Ascending aorta (tissue), 2 donors: ENCODE data around the gene MAP4. TPM values are rescaled to one million over a fixed set of nuclear protein-coding genes. Genes with fewer than 3 reads are reported as not detected.
A peak's percentile ranks its signal among the peaks of the same experiment; 100 is the strongest.
"Not testable (repeated sequence)": the region's sequence is repeated elsewhere in the genome, so short reads cannot be mapped to it uniquely, and the experiment has no call there.

Experiments
- DNase-seq, 2 donors: peaks; one replicate each; pipeline ENCODE4 v3.0.0-alpha.2; 2019; ENCODE audit warnings: low spot score in 2 of 2
- H3K27ac ChIP-seq, 2 donors: fragments of 200-600 bp; sonication (generic); one replicate each; pipeline ENCODE4 v1.5.1; 2016 to 2017; ENCODE audit warnings: mild to moderate bottlenecking in 1 of 2
- H3K27me3 ChIP-seq: fragments of 200-600 bp; sonication (generic); one replicate; pipeline ENCODE4 v1.5.1; 2017
- H3K36me3 ChIP-seq, 2 donors: fragments of 200-600 bp; sonication (generic); one replicate each; pipeline ENCODE4 v1.5.1; 2016
- H3K4me1 ChIP-seq, 2 donors: fragments of 200-600 bp; sonication (generic); one replicate each; pipeline ENCODE4 v1.5.1; 2016 to 2017; ENCODE audit warnings: mild to moderate bottlenecking in 1 of 2
- H3K4me3 ChIP-seq, 2 donors: fragments of 200-600 bp; sonication (generic); one replicate each; pipeline ENCODE4 v1.5.1; 2016 to 2017; ENCODE audit warnings: mild to moderate bottlenecking in 1 of 2
- H3K9me3 ChIP-seq, 2 donors: fragments of 200-600 bp; sonication (generic); one replicate each; pipeline ENCODE4 v1.5.1; 2016
- intact Hi-C: fragments of 100-400 bp; cut with DNase I; formaldehyde crosslinking; loops from one replicate; pipeline ENCODE4 v1.15.1; 2023
- total RNA-seq: library from RNA; depleted of rRNA; stranded (reverse); fragments of >200 nt; gene quantifications from one replicate; pipeline ENCODE4 v1.1.0, GENCODE V29; 2016
- TF ChIP-seq, protein P1 (sequence below), 3 experiments: fragments of 200-600 bp in 2 of 3; fragments of 450-650 bp in 1 of 3; sonication (generic) in 2 of 3; IDR thresholded peaks; one replicate each; pipeline ENCODE4 v1.5.1; 2016 to 2019; ENCODE audit warnings: antibody characterized with exemption in 3 of 3, mild to moderate bottlenecking in 1 of 3, moderate library complexity in 1 of 3

The MAP4 gene
- total RNA-seq, 1 donor from 2014 or later: 140 TPM

- TF ChIP-seq, protein P1, sequence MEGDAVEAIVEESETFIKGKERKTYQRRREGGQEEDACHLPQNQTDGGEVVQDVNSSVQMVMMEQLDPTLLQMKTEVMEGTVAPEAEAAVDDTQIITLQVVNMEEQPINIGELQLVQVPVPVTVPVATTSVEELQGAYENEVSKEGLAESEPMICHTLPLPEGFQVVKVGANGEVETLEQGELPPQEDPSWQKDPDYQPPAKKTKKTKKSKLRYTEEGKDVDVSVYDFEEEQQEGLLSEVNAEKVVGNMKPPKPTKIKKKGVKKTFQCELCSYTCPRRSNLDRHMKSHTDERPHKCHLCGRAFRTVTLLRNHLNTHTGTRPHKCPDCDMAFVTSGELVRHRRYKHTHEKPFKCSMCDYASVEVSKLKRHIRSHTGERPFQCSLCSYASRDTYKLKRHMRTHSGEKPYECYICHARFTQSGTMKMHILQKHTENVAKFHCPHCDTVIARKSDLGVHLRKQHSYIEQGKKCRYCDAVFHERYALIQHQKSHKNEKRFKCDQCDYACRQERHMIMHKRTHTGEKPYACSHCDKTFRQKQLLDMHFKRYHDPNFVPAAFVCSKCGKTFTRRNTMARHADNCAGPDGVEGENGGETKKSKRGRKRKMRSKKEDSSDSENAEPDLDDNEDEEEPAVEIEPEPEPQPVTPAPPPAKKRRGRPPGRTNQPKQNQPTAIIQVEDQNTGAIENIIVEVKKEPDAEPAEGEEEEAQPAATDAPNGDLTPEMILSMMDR (IDR thresholded peaks at IDR 0.05): no peak
- peaks cover 4 to 17% of the 10 kb centered on the region in 2 donors for H3K4me1 ChIP-seq
- peaks cover 9 to 20% of the 10 kb centered on the region in 2 donors for H3K36me3 ChIP-seq
- intact Hi-C loops: no loop called here
- no peaks in the 10 kb centered on the region for H3K9me3 ChIP-seq
- peak overlapping the region in 1 of 2 donors; percentile 41 for H3K27ac ChIP-seq
- no peak overlapping the region for H3K4me3 ChIP-seq
- no peaks in the 10 kb centered on the region for H3K27me3 ChIP-seq
- DNase-seq: no peak
Observed at GRCh38 chr3:47888986-47889757, 127.0 kb downstream of the MAP4 start.

DNA sequence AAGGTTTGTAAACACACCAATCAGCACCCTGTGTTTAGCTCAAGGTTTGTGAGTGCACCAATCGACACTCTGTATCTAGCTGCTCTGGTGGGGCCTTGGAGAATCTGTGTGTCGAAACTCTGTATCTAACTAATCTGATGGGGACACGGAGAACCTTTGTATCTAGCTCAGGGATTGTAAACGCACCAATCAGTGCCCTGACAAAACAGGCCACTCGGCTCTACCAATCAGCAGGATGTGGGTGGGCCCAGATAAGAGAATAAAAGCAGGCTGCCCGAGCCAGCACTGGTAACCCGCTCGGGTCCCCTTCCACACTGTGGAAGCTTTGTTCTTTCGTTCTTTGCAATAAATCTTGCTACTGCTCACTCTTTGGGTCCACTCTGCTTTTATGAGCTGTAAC lies 128.2 kb downstream of the MAP4 start:
- H3K27me3 ChIP-seq, H3K9me3 ChIP-seq, H3K4me3 ChIP-seq, H3K27ac ChIP-seq, DNase-seq, intact Hi-C loops: not testable (repeated sequence)
- Histone ChIP-seq H3K4me1 (peaks cover 4 to 15% of the 10 kb centered on the region in 2 donors), H3K36me3 (peaks cover 9 to 25% of the 10 kb centered on the region in 2 donors)

GRCh38 chr3:47885168-47885567 lies 131.0 kb downstream of the MAP4 start:
- intact Hi-C loops: no loop called here
- Histone ChIP-seq H3K27me3 (no peaks in the 10 kb centered on the region), H3K9me3 (no peaks in the 10 kb centered on the region), H3K4me1 (no peaks in the 10 kb centered on the region), H3K36me3 (peaks cover 2 to 18% of the 10 kb centered on the region in 2 donors), H3K27ac (no peak overlapping the region), H3K4me3 (no peak overlapping the region)
- no peak for DNase-seq
- TF ChIP-seq, protein P1 (IDR thresholded peaks at IDR 0.05): no peak

GRCh38 chr3:47884603-47885002 lies 131.6 kb downstream of the MAP4 start:
- DNase-seq: no peak
- Histone ChIP-seq H3K4me3 (no peak overlapping the region), H3K36me3 (peaks cover 2 to 18% of the 10 kb centered on the region in 2 donors), H3K9me3 (no peaks in the 10 kb centered on the region), H3K27ac (no peak overlapping the region), H3K27me3 (no peaks in the 10 kb centered on the region), H3K4me1 (no peaks in the 10 kb centered on the region)
- TF ChIP-seq, protein P1 (IDR thresholded peaks at IDR 0.05): no peak
- intact Hi-C loops: no loop called here

DNA sequence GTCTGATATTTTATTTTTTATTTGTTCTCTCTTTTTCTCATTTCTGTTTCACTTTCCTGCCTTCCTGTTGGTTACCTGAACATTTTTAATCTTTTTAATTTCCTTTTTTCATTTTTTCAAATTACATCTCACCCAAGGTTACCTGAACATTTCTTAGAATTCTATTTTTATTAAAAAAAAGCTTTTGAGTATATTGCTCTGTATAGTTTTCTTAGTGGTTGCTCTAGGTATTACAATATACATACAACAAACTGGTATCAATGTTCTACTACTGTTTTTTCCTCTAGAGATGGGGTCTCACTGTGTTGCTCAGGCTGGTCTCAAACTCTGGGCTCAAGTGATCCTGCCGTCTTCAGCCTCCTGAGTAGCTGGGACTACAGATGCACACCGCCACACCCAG lies 133.9 kb downstream of the MAP4 start:
- Histone ChIP-seq H3K36me3 (peaks cover 2 to 18% of the 10 kb centered on the region in 2 donors), H3K4me1 (no peaks in the 10 kb centered on the region), H3K27me3 (no peaks in the 10 kb centered on the region), H3K27ac (no peak overlapping the region), H3K9me3 (no peaks in the 10 kb centered on the region), H3K4me3 (no peak overlapping the region)
- TF ChIP-seq, protein P1 (IDR thresholded peaks at IDR 0.05): no peak
- no peak for DNase-seq
- intact Hi-C loops: no loop called here

- DNase-seq: no peak
- TF ChIP-seq, protein P1 (IDR thresholded peaks at IDR 0.05): no peak
- H3K27me3 ChIP-seq: no peaks in the 10 kb centered on the region
- intact Hi-C loops: no loop called here
- peaks cover 17 to 30% of the 10 kb centered on the region in 2 donors for H3K36me3 ChIP-seq
- H3K9me3 ChIP-seq: no peaks in the 10 kb centered on the region
- H3K4me3 ChIP-seq: no peak overlapping the region
- H3K4me1 ChIP-seq: no peaks in the 10 kb centered on the region
- H3K27ac ChIP-seq: peak overlapping the region; percentile 22 to 48
Observed at GRCh38 chr3:47877719-47878118, 138.5 kb downstream of the MAP4 start.
